Brain microvascular endothelial cell (primary cell): ENCODE data around the gene ZBED6.
"Not testable (repeated sequence)": the region's sequence is repeated elsewhere in the genome, so short reads cannot be mapped to it uniquely, and the experiment has no call there.

Experiments
- DNase-seq: peaks from one replicate; pipeline ENCODE4 v3.0.0-alpha.2; 2020
- H3K27ac ChIP-seq: fragments of 250-450 bp; sonication (Bioruptor Pico); 2 replicates; pipeline ENCODE4 v1.5.1; 2020; ENCODE audit warnings: mild to moderate bottlenecking, moderate library complexity
- H3K27me3 ChIP-seq: fragments of 250-450 bp; sonication (Bioruptor Pico); replicated peaks from 2 replicates; pipeline ENCODE4 v1.5.1; 2020; ENCODE audit warnings: mild to moderate bottlenecking
- H3K36me3 ChIP-seq: fragments of 250-450 bp; sonication (Bioruptor Pico); replicated peaks from 2 replicates; pipeline ENCODE4 v1.5.1; 2020; ENCODE audit warnings: mild to moderate bottlenecking
- H3K4me3 ChIP-seq: 2 replicates; pipeline ENCODE4 v1.5.1; 2011; ENCODE audit warnings: low read depth, mild to moderate bottlenecking, control low read depth, low read length, moderate library complexity
- CTCF ChIP-seq: IDR thresholded peaks from 2 replicates; pipeline ENCODE4 v1.5.1; 2011; ENCODE audit warnings: low read depth, mild to moderate bottlenecking, moderate library complexity, low read length, control low read depth, inconsistent platforms; ENCODE audit errors: missing control alignments
- in situ Hi-C: cut with HindIII; loops from 2 replicates; pipeline ENCODE4 v1.10.0; 2017; ENCODE audit warnings: low sequenced_read_pairs, low pct_ligation_motif_present

The ZBED6 gene

GRCh38 chr1:203791498-203791897 is 3.9 kb upstream of the ZBED6 start:
- Histone ChIP-seq H3K27ac (no peak overlapping the region), H3K27me3 (no peaks in the 10 kb centered on the region), H3K4me3 (no peak overlapping the region), H3K36me3 (peaks cover 2% of the 10 kb centered on the region)
- in situ Hi-C loops: no loop called here
- no peak for TF ChIP-seq CTCF
- DNase-seq: no peak

GRCh38 chr1:203792486-203792885 is 2.9 kb upstream of the ZBED6 start:
- Histone ChIP-seq H3K27me3 (no peaks in the 10 kb centered on the region), H3K27ac (no peak overlapping the region), H3K4me3 (no peak overlapping the region), H3K36me3 (peaks cover 2% of the 10 kb centered on the region)
- TF ChIP-seq CTCF: no peak
- in situ Hi-C loops: no loop called here
- no peak for DNase-seq

GRCh38 chr1:203793561-203793960 is 1.9 kb upstream of the ZBED6 start:
- in situ Hi-C loops: not testable (repeated sequence)

GRCh38 chr1:203794764-203795440 is 521 bp upstream of the ZBED6 start:
- H3K27me3 ChIP-seq: no peaks in the 10 kb centered on the region
- in situ Hi-C loops: no loop called here
- peaks cover 19% of the 10 kb centered on the region for H3K36me3 ChIP-seq
- peak overlapping the region; percentile 90 for H3K4me3 ChIP-seq
- H3K27ac ChIP-seq: peak overlapping the region; percentile 100
- DNase-seq: no peak
- TF ChIP-seq CTCF: no peak

More at GRCh38 chr1:203793561-203793960, 1.9 kb upstream of the ZBED6 start:
- not testable (repeated sequence) for DNase-seq, H3K4me3 ChIP-seq, H3K27ac ChIP-seq, H3K27me3 ChIP-seq
- peaks cover 11% of the 10 kb centered on the region for H3K36me3 ChIP-seq

- H3K27ac ChIP-seq: peak overlapping the region; percentile 100
- TF ChIP-seq CTCF: no peak
- peak; percentile 12 for DNase-seq
These were observed 798 bp downstream of the ZBED6 start for GRCh38 chr1:203796236-203796605.

GRCh38 chr1:203797216-203797615 is 1.8 kb downstream of the ZBED6 start:
- Histone ChIP-seq H3K36me3 (peaks cover 21% of the 10 kb centered on the region), H3K4me3 (peak overlapping the region; percentile 90), H3K27me3 (no peaks in the 10 kb centered on the region), H3K27ac (no peak overlapping the region)
- in situ Hi-C loops: no loop called here
- no peak for DNase-seq
- TF ChIP-seq CTCF: no peak

More at GRCh38 chr1:203796236-203796605, 798 bp downstream of the ZBED6 start:
- peaks cover 19% of the 10 kb centered on the region for H3K36me3 ChIP-seq
- H3K4me3 ChIP-seq: peak overlapping the region; percentile 90
- H3K27me3 ChIP-seq: no peaks in the 10 kb centered on the region
- in situ Hi-C loops: no loop called here
